Measurements from ENCODE around the gene ASCC3. TPM values are rescaled to one million over a fixed set of nuclear protein-coding genes. Genes with fewer than 3 reads are reported as not detected.

Gene ASCC3
- total and polyA plus RNA-seq, 7 donors, result 6.0 to 27.1 (median 22.4) TPM

- no peak overlapping the region for H3K27ac ChIP-seq
- no peaks in the 10 kb centered on the region for H3K4me1 ChIP-seq
- DNase-seq, result no peak
- no peaks in the 10 kb centered on the region for H3K9me3 ChIP-seq
- 97 to 99% methylated on average over 4 of the region's 4 CpGs for WGBS, 2 donors
- no peak for TF ChIP-seq EP300 (IDR thresholded peaks at IDR 0.05)
- no peak for TF ChIP-seq POLR2AphosphoS5 (IDR thresholded peaks at IDR 0.05)
- TF ChIP-seq POLR2A (IDR thresholded peaks at IDR 0.05), result no peak
- TF ChIP-seq, protein P1, sequence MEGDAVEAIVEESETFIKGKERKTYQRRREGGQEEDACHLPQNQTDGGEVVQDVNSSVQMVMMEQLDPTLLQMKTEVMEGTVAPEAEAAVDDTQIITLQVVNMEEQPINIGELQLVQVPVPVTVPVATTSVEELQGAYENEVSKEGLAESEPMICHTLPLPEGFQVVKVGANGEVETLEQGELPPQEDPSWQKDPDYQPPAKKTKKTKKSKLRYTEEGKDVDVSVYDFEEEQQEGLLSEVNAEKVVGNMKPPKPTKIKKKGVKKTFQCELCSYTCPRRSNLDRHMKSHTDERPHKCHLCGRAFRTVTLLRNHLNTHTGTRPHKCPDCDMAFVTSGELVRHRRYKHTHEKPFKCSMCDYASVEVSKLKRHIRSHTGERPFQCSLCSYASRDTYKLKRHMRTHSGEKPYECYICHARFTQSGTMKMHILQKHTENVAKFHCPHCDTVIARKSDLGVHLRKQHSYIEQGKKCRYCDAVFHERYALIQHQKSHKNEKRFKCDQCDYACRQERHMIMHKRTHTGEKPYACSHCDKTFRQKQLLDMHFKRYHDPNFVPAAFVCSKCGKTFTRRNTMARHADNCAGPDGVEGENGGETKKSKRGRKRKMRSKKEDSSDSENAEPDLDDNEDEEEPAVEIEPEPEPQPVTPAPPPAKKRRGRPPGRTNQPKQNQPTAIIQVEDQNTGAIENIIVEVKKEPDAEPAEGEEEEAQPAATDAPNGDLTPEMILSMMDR (IDR thresholded peaks at IDR 0.05), result no peak
- H3K27me3 ChIP-seq, result no peaks in the 10 kb centered on the region
- H3K4me3 ChIP-seq, result no peak overlapping the region
- peaks cover 0 to 5% (median 0%) of the 10 kb centered on the region in 4 donors for H3K36me3 ChIP-seq
- intact Hi-C loops (cut with DNase I), result no loop called here
These were observed 266.7 kb downstream of the ASCC3 start for GRCh38 chr6:100614386-100614785.

- TF ChIP-seq POLR2A (IDR thresholded peaks at IDR 0.05) (no peak), POLR2AphosphoS5 (IDR thresholded peaks at IDR 0.05) (no peak), EP300 (IDR thresholded peaks at IDR 0.05) (no peak)
- TF ChIP-seq, protein P1 (IDR thresholded peaks at IDR 0.05), result no peak
- no peak overlapping the region for H3K4me3 ChIP-seq
- no peaks in the 10 kb centered on the region for H3K4me1 ChIP-seq
- H3K27me3 ChIP-seq, result no peaks in the 10 kb centered on the region
- peaks cover 0 to under 1% (median 0%) of the 10 kb centered on the region in 4 donors for H3K36me3 ChIP-seq
- H3K27ac ChIP-seq, result no peak overlapping the region
- 96 to 98% methylated on average over 3 of the region's 3 CpGs for WGBS, 2 donors
- no peak for DNase-seq
- intact Hi-C loops (cut with DNase I), result no loop called here
- H3K9me3 ChIP-seq, result no peaks in the 10 kb centered on the region
These were observed 267.5 kb downstream of the ASCC3 start for GRCh38 chr6:100613656-100614055.

DNA sequence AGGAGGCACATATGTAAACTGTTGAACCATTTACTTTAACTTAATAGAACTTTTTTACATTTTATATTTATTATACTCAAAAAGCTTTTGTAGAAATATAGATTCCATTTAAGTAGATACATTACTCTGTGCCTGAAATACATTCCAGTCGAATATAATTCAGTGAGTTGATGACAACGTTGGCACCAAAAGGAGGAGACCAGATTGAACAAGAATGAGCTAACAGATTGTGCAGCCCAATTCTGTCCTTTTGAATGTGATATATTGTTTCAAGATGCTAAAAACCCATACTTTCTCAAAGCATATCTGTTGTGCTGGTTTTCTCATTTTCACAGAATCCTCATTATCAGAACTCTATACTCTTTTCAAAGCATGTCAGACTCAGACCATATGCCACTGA, 269.0 kb downstream of the ASCC3 start:
- H3K9me3 ChIP-seq, result no peaks in the 10 kb centered on the region
- H3K4me1 ChIP-seq, result no peaks in the 10 kb centered on the region
- no peak for DNase-seq
- no peak overlapping the region for H3K4me3 ChIP-seq
- no peaks in the 10 kb centered on the region for H3K36me3 ChIP-seq
- 90 to 96% methylated on average over 2 of the region's 2 CpGs for WGBS, 2 donors
- H3K27ac ChIP-seq, result no peak overlapping the region
- no peaks in the 10 kb centered on the region for H3K27me3 ChIP-seq
- TF ChIP-seq EP300 (IDR thresholded peaks at IDR 0.05), result no peak
- TF ChIP-seq POLR2AphosphoS5 (IDR thresholded peaks at IDR 0.05), result no peak
- no peak for TF ChIP-seq POLR2A (IDR thresholded peaks at IDR 0.05)
- TF ChIP-seq, protein P1 (IDR thresholded peaks at IDR 0.05), result no peak
- intact Hi-C loops (cut with DNase I), result no loop called here

- Histone ChIP-seq H3K4me3 (no peak overlapping the region), H3K27ac (no peak overlapping the region), H3K27me3 (no peaks in the 10 kb centered on the region), H3K36me3 (peaks cover 0 to 18% (median 0%) of the 10 kb centered on the region in 4 donors), H3K4me1 (no peaks in the 10 kb centered on the region), H3K9me3 (no peaks in the 10 kb centered on the region)
- no peak for DNase-seq
- 96 to 98% methylated on average over 1 of the region's 1 CpG for WGBS, 2 donors
- TF ChIP-seq POLR2A (IDR thresholded peaks at IDR 0.05), result no peak
- TF ChIP-seq EP300 (IDR thresholded peaks at IDR 0.05), result no peak
- TF ChIP-seq, protein P1 (IDR thresholded peaks at IDR 0.05), result no peak
- TF ChIP-seq POLR2AphosphoS5 (IDR thresholded peaks at IDR 0.05), result no peak
- intact Hi-C loops (cut with DNase I), result no loop called here
These were observed 281.9 kb downstream of the ASCC3 start for GRCh38 chr6:100599088-100599770.

- Histone ChIP-seq H3K4me1 (no peaks in the 10 kb centered on the region), H3K27ac (no peak overlapping the region), H3K9me3 (no peaks in the 10 kb centered on the region), H3K36me3 (peaks cover 0 to 8% (median 0%) of the 10 kb centered on the region in 4 donors), H3K27me3 (no peaks in the 10 kb centered on the region), H3K4me3 (no peak overlapping the region)
- TF ChIP-seq, protein P1 (IDR thresholded peaks at IDR 0.05), result no peak
- TF ChIP-seq EP300 (IDR thresholded peaks at IDR 0.05) (no peak), POLR2A (IDR thresholded peaks at IDR 0.05) (no peak), POLR2AphosphoS5 (IDR thresholded peaks at IDR 0.05) (no peak)
- no peak for DNase-seq
- intact Hi-C loops (cut with DNase I), result no loop called here
These were observed 285.7 kb downstream of the ASCC3 start for GRCh38 chr6:100595456-100595855.
